ENCODE measurements around the gene ATE1. TPM values are rescaled to one million over a fixed set of nuclear protein-coding genes. Genes with fewer than 3 reads are reported as not detected.

ATE1 gene
- total and polyA plus RNA-seq, 2 donors (not counting 1 experiment from before 2014, with no cell fraction given) = 19.3 to 28.1 TPM

- no peaks in the 10 kb centered on the region for H3K36me3 ChIP-seq (ENCODE audit: control insufficient read depth, insufficient read depth, low read length)
- no peak overlapping the region for H2AFZ ChIP-seq (ENCODE audit: low read length)
- H4K20me1 ChIP-seq (ENCODE audit: control insufficient read depth, extremely low read depth, insufficient read depth, low read length) = no peaks in the 10 kb centered on the region
- no peaks in the 10 kb centered on the region for H3K27me3 ChIP-seq (ENCODE audit: control insufficient read depth, insufficient read depth, low read length)
- TF ChIP-seq CTCF (conservative IDR thresholded peaks at IDR 0.05 in 1 of 2, IDR thresholded peaks at IDR 0.05 in 1 of 2; ENCODE audit: low read depth in 1 of 2, low read length in 2 of 2) = no peak
- no peak for TF ChIP-seq EZH2 (IDR thresholded peaks at IDR 0.05; ENCODE audit: low read length, missing control alignments)
- no peaks in the 10 kb centered on the region for H3K79me2 ChIP-seq (ENCODE audit: control insufficient read depth, insufficient read depth, low read length)
- DNase-seq (ENCODE audit: low read depth in 2 of 2) = peak in 1 of 2 donors; percentile 44
- H3K4me1 ChIP-seq (ENCODE audit: control insufficient read depth, extremely low read depth, insufficient read depth, low read length) = no peaks in the 10 kb centered on the region
- H3K4me3 ChIP-seq (replicated peaks in 1 of 4; ENCODE audit: control extremely low read depth in 1 of 4, insufficient read depth in 1 of 4, low read depth in 3 of 4, low read length in 4 of 4) = no peak overlapping the region
- no peak overlapping the region for H3K9ac ChIP-seq (ENCODE audit: insufficient read depth, low read length)
- no peak overlapping the region for H3K4me2 ChIP-seq (ENCODE audit: extremely low read depth, insufficient read depth, low read length)
- no peak overlapping the region for H3K27ac ChIP-seq (ENCODE audit: insufficient read depth, low read length)
- no peaks in the 10 kb centered on the region for H3K9me3 ChIP-seq (ENCODE audit: control insufficient read depth, insufficient read depth, low read depth, low read length)
Observed at GRCh38 chr10:121787169-121787568, 140.7 kb downstream of the ATE1 start.

- H4K20me1 ChIP-seq (ENCODE audit: control insufficient read depth, extremely low read depth, insufficient read depth, low read length) = no peaks in the 10 kb centered on the region
- H2AFZ ChIP-seq (ENCODE audit: low read length) = no peak overlapping the region
- H3K27ac ChIP-seq (ENCODE audit: insufficient read depth, low read length) = no peak overlapping the region
- no peak overlapping the region for H3K4me2 ChIP-seq (ENCODE audit: extremely low read depth, insufficient read depth, low read length)
- H3K4me3 ChIP-seq (replicated peaks in 1 of 4; ENCODE audit: control extremely low read depth in 1 of 4, insufficient read depth in 1 of 4, low read depth in 3 of 4, low read length in 4 of 4) = no peak overlapping the region
- no peaks in the 10 kb centered on the region for H3K27me3 ChIP-seq (ENCODE audit: control insufficient read depth, insufficient read depth, low read length)
- H3K4me1 ChIP-seq (ENCODE audit: control insufficient read depth, extremely low read depth, insufficient read depth, low read length) = no peaks in the 10 kb centered on the region
- no peak overlapping the region for H3K9ac ChIP-seq (ENCODE audit: insufficient read depth, low read length)
- DNase-seq (ENCODE audit: low read depth in 2 of 2) = no peak
- TF ChIP-seq CTCF (conservative IDR thresholded peaks at IDR 0.05 in 1 of 2, IDR thresholded peaks at IDR 0.05 in 1 of 2; ENCODE audit: low read depth in 1 of 2, low read length in 2 of 2) = no peak
- no peak for TF ChIP-seq EZH2 (IDR thresholded peaks at IDR 0.05; ENCODE audit: low read length, missing control alignments)
- no peaks in the 10 kb centered on the region for H3K9me3 ChIP-seq (ENCODE audit: control insufficient read depth, insufficient read depth, low read depth, low read length)
- H3K36me3 ChIP-seq (ENCODE audit: control insufficient read depth, insufficient read depth, low read length) = no peaks in the 10 kb centered on the region
- H3K79me2 ChIP-seq (ENCODE audit: control insufficient read depth, insufficient read depth, low read length) = no peaks in the 10 kb centered on the region
Observed at GRCh38 chr10:121783782-121784372, 144.0 kb downstream of the ATE1 start.

GRCh38 chr10:121781101-121781500, 146.7 kb downstream of the ATE1 start:
- DNase-seq (ENCODE audit: low read depth in 2 of 2) = no peak
- Histone ChIP-seq H3K9me3 (ENCODE audit: control insufficient read depth, insufficient read depth, low read depth, low read length) (no peaks in the 10 kb centered on the region), H3K79me2 (ENCODE audit: control insufficient read depth, insufficient read depth, low read length) (no peaks in the 10 kb centered on the region), H3K9ac (ENCODE audit: insufficient read depth, low read length) (no peak overlapping the region), H3K36me3 (ENCODE audit: control insufficient read depth, insufficient read depth, low read length) (no peaks in the 10 kb centered on the region), H4K20me1 (ENCODE audit: control insufficient read depth, extremely low read depth, insufficient read depth, low read length) (no peaks in the 10 kb centered on the region), H3K4me2 (ENCODE audit: extremely low read depth, insufficient read depth, low read length) (no peak overlapping the region), H3K4me1 (ENCODE audit: control insufficient read depth, extremely low read depth, insufficient read depth, low read length) (no peaks in the 10 kb centered on the region), H3K27ac (ENCODE audit: insufficient read depth, low read length) (no peak overlapping the region), H2AFZ (ENCODE audit: low read length) (no peak overlapping the region), H3K27me3 (ENCODE audit: control insufficient read depth, insufficient read depth, low read length) (no peaks in the 10 kb centered on the region), H3K4me3 (replicated peaks in 1 of 4; ENCODE audit: control extremely low read depth in 1 of 4, insufficient read depth in 1 of 4, low read depth in 3 of 4, low read length in 4 of 4) (no peak overlapping the region)
- TF ChIP-seq CTCF (conservative IDR thresholded peaks at IDR 0.05 in 1 of 2, IDR thresholded peaks at IDR 0.05 in 1 of 2; ENCODE audit: low read depth in 1 of 2, low read length in 2 of 2) (no peak), EZH2 (IDR thresholded peaks at IDR 0.05; ENCODE audit: low read length, missing control alignments) (no peak)

All from fibroblast of lung (primary cell).